B cell (primary cell): ENCODE data around the gene CCDC122. TPM values are rescaled to one million over a fixed set of nuclear protein-coding genes. Genes with fewer than 3 reads are reported as not detected.

Experiments used
- ATAC-seq: fragments of 200-7000 bp; cut with Tn5 transposase; one replicate; pipeline ENCODE4 v1.10.0; 2021; ENCODE audit warnings: low read depth, mild to moderate bottlenecking, moderate number of reproducible peaks, moderate library complexity
- CTCF ChIA-PET: fragments of 350-600 bp; sonication (Branson Sonifier 250); formaldehyde crosslinking; loops from one replicate; lab custom pipeline; 2021; ENCODE audit warnings: antibody characterized with exemption, inconsistent platforms; lab: Charles Lee
- POLR2A ChIA-PET: fragments of 350-600 bp; sonication (Branson Sonifier 250); formaldehyde crosslinking; loops from one replicate; lab custom pipeline; 2021; ENCODE audit warnings: antibody characterized with exemption; lab: Charles Lee
- DNase-seq: peaks from one replicate; pipeline ENCODE4 v3.0.0; 2013
- H2AFZ ChIP-seq: 2 replicates; pipeline ENCODE4 v1.6.1; 2012; ENCODE audit warnings: mild to moderate bottlenecking, low read depth, low read length; ENCODE audit not compliant: insufficient read depth, poor library complexity, severe bottlenecking
- H3K27ac ChIP-seq, 2 donors: 1 replicate in 1 of 2; 2 replicates in 1 of 2; pipeline ENCODE4 v1.5.1; 2012 to 2013; ENCODE audit warnings: low read length in 2 of 2, mild to moderate bottlenecking in 2 of 2, moderate library complexity in 1 of 2
- H3K27me3 ChIP-seq, 4 experiments: fragments of 200-600 bp in 1 of 4; sonication (generic) in 1 of 4; replicated peaks in 1 of 4; 1 replicate in 2 of 4; 2 replicates in 2 of 4; pipeline versions ENCODE4 v1.6.1 to v1.7.0; 2013 to 2016; ENCODE audit warnings: low read length in 3 of 4, mild to moderate bottlenecking in 2 of 4, mixed read lengths in 1 of 4, moderate library complexity in 1 of 4; ENCODE audit not compliant: insufficient read depth in 4 of 4, control insufficient read depth in 3 of 4; ENCODE audit errors: control extremely low read depth in 1 of 4
- H3K36me3 ChIP-seq, 2 experiments: replicated peaks in 1 of 2; 1 replicate in 1 of 2; 2 replicates in 1 of 2; pipeline versions ENCODE4 v1.6.1 to v1.7.1; 2013; ENCODE audit warnings: low read length in 1 of 2; ENCODE audit not compliant: insufficient read depth in 2 of 2, control insufficient read depth in 1 of 2; ENCODE audit errors: control extremely low read depth in 1 of 2, extremely low read depth in 1 of 2
- H3K4me1 ChIP-seq, 2 donors: fragments of 200-600 bp in 1 of 2; sonication (generic) in 1 of 2; 1 replicate in 1 of 2; 2 replicates in 1 of 2; pipeline versions ENCODE4 v1.5.1 to v1.6.1; 2013 to 2017; ENCODE audit warnings: low read length in 2 of 2; ENCODE audit not compliant: control insufficient read depth in 2 of 2, insufficient read depth in 2 of 2
- H3K4me2 ChIP-seq: replicated peaks from 2 replicates; pipeline ENCODE3; 2012; ENCODE audit warnings: mild to moderate bottlenecking, low read depth, low read length; ENCODE audit not compliant: poor library complexity, severe bottlenecking
- H3K4me3 ChIP-seq, 5 experiments: fragments of 200-600 bp in 1 of 5; sonication (generic) in 1 of 5; 1 replicate in 3 of 5; 2 replicates in 2 of 5; pipeline versions ENCODE4 v1.5.1 to v1.7.0; 2011 to 2016; ENCODE audit warnings: low read length in 4 of 5, mild to moderate bottlenecking in 4 of 5, low read depth in 2 of 5, control low read depth in 1 of 5, moderate library complexity in 1 of 5; ENCODE audit not compliant: insufficient read depth in 1 of 5; ENCODE audit errors: control extremely low read depth in 1 of 5, extremely low read depth in 1 of 5
- H3K79me2 ChIP-seq: fragments of 200-600 bp; sonication (generic); one replicate; pipeline ENCODE4 v1.6.0; 2016; ENCODE audit warnings: low read length; ENCODE audit not compliant: control insufficient read depth, insufficient read depth
- H3K9ac ChIP-seq: fragments of 200-600 bp; sonication (generic); 2 replicates; pipeline ENCODE4 v1.6.1; 2017; ENCODE audit warnings: mild to moderate bottlenecking, low read length, moderate library complexity
- H3K9me3 ChIP-seq, 3 donors: one replicate each; pipeline versions ENCODE4 v1.6.1 to v1.7.1; 2013; ENCODE audit warnings: low read length in 2 of 3; ENCODE audit not compliant: control insufficient read depth in 2 of 3, insufficient read depth in 1 of 3; ENCODE audit errors: control extremely low read depth in 1 of 3
- H4K20me1 ChIP-seq: 2 replicates; pipeline ENCODE4 v1.6.0; 2012; ENCODE audit warnings: mild to moderate bottlenecking, low read length; ENCODE audit not compliant: insufficient read depth, control insufficient read depth, poor library complexity, severe bottlenecking
- H3K27ac Mint-ChIP-seq: one replicate; pipeline ENCODE4 v1.8.0; 2021; ENCODE audit warnings: mixed read lengths
- H3K27me3 Mint-ChIP-seq: one replicate; pipeline ENCODE4 v1.8.0; 2021; ENCODE audit warnings: mixed read lengths
- H3K4me1 Mint-ChIP-seq: one replicate; pipeline ENCODE4 v1.8.0; 2021; ENCODE audit warnings: mixed read lengths
- H3K4me3 Mint-ChIP-seq: one replicate; pipeline ENCODE4 v1.8.0; 2021; ENCODE audit warnings: mixed read lengths
- H3K9me3 Mint-ChIP-seq: one replicate; pipeline ENCODE4 v1.8.0; 2022; ENCODE audit warnings: mixed read lengths; ENCODE audit not compliant: insufficient read depth
- CTCF ChIP-seq: fragments of 200-600 bp; IDR thresholded peaks from one replicate; pipeline ENCODE4 v1.8.0; 2022; ENCODE audit warnings: antibody characterized with exemption, mild to moderate bottlenecking
- EZH2 ChIP-seq: IDR thresholded peaks from 2 replicates; pipeline ENCODE4 v1.6.1; 2012; ENCODE audit warnings: borderline replicate concordance, low read depth, mild to moderate bottlenecking, moderate library complexity, low read length; ENCODE audit not compliant: insufficient read depth, poor library complexity, severe bottlenecking
- WGBS: methylation state at CpG from one replicate; pipeline ENCODE4 v1.1.5; 2013; ENCODE audit warnings: missing lambda C conversion rate; ENCODE audit not compliant: insufficient coverage; 5-methylcytosine and 5-hydroxymethylcytosine counted together
- intact Hi-C: fragments of 100-400 bp; cut with micrococcal nuclease; formaldehyde crosslinking; loops from one replicate; pipeline ENCODE4 v1.10.0; 2022
- polyA plus RNA-seq: library from polyadenylated mRNA; depleted of rRNA; stranded (reverse); fragments of >200 nt; gene quantifications from 2 replicates; pipeline ENCODE4 v1.2.3, GENCODE V29; 2012
- total RNA-seq, 2 donors: library from RNA; stranded (reverse); fragments of 120-200 nt in 1 of 2; gene quantifications; 1 replicate in 1 of 2; 2 replicates in 1 of 2; pipeline versions ENCODE4 v1.2.3 to v1.2.4, GENCODE V29; 2013 to 2022

Gene CCDC122
- total and polyA plus RNA-seq, 2 donors (not counting 1 experiment from before 2014, with no cell fraction given): 1.1 to 12.1 TPM

GRCh38 chr13:43797869-43798268 is 81.7 kb downstream of the CCDC122 start:
- no peak overlapping the region for H3K4me3 ChIP-seq
- no peak overlapping the region for H3K9ac ChIP-seq
- H3K4me1 Mint-ChIP-seq: no peaks in the 10 kb centered on the region
- TF ChIP-seq CTCF (no peak), EZH2 (no peak)
- WGBS: no CpG with 5 or more reads among the region's 3 CpGs
- H4K20me1 ChIP-seq: no peaks in the 10 kb centered on the region
- no peak overlapping the region for H3K27ac ChIP-seq
- no peaks in the 10 kb centered on the region for H3K79me2 ChIP-seq
- H3K36me3 ChIP-seq: no peaks in the 10 kb centered on the region
- H3K27me3 ChIP-seq: no peaks in the 10 kb centered on the region
- POLR2A ChIA-PET: no interaction called here
- ATAC-seq (no peak), DNase-seq (no peak)
- H3K27me3 Mint-ChIP-seq: peaks cover 15% of the 10 kb centered on the region
- H3K27ac Mint-ChIP-seq: no peak overlapping the region
- no peak overlapping the region for H3K4me2 ChIP-seq
- CTCF ChIA-PET: no interaction called here
- intact Hi-C loops: no loop called here
- no peak overlapping the region for H2AFZ ChIP-seq
- no peaks in the 10 kb centered on the region for H3K4me1 ChIP-seq
- H3K9me3 ChIP-seq: no peaks in the 10 kb centered on the region
- H3K4me3 Mint-ChIP-seq: no peak overlapping the region
- H3K9me3 Mint-ChIP-seq: no peaks in the 10 kb centered on the region

GRCh38 chr13:43797159-43797558 is 82.4 kb downstream of the CCDC122 start:
- no peaks in the 10 kb centered on the region for H3K79me2 ChIP-seq
- intact Hi-C loops: no loop called here
- no peaks in the 10 kb centered on the region for H3K36me3 ChIP-seq
- H2AFZ ChIP-seq: no peak overlapping the region
- Mint-ChIP-seq H3K27me3 (peaks cover 18% of the 10 kb centered on the region), H3K4me1 (no peaks in the 10 kb centered on the region), H3K4me3 (no peak overlapping the region), H3K9me3 (no peaks in the 10 kb centered on the region), H3K27ac (no peak overlapping the region)
- ChIA-PET POLR2A (no interaction called here), CTCF (no interaction called here)
- H3K4me2 ChIP-seq: no peak overlapping the region
- whole genome bisulfite sequencing: no CpG with 5 or more reads among the region's 1 CpG
- no peak for DNase-seq
- H3K9ac ChIP-seq: no peak overlapping the region
- TF ChIP-seq CTCF: no peak
- TF ChIP-seq EZH2: no peak
- no peak overlapping the region for H3K4me3 ChIP-seq
- H4K20me1 ChIP-seq: no peaks in the 10 kb centered on the region
- H3K9me3 ChIP-seq: no peaks in the 10 kb centered on the region
- no peak for ATAC-seq
- H3K27ac ChIP-seq: no peak overlapping the region
- no peaks in the 10 kb centered on the region for H3K4me1 ChIP-seq
- no peaks in the 10 kb centered on the region for H3K27me3 ChIP-seq
